GM06990 (cell line): ENCODE data around the gene SLC30A4.

Source experiments
- DNase-seq: peaks from one replicate; pipeline ENCODE4 v3.0.0-alpha.2; 2011; ENCODE audit not compliant: insufficient read length; ENCODE audit errors: extremely low read depth
- H3K27me3 ChIP-seq: replicated peaks from 2 replicates; pipeline ENCODE4 v1.6.0; 2011; ENCODE audit warnings: low read length; ENCODE audit not compliant: control insufficient read depth, insufficient read depth
- H3K36me3 ChIP-seq: 2 replicates; pipeline ENCODE4 v1.5.1; 2011; ENCODE audit warnings: low read length; ENCODE audit not compliant: control insufficient read depth, insufficient read depth
- H3K4me3 ChIP-seq: replicated peaks from 2 replicates; pipeline ENCODE4 v1.5.1; 2011; ENCODE audit warnings: low read depth, mild to moderate bottlenecking, control low read depth, low read length
- CTCF ChIP-seq: IDR thresholded peaks from 2 replicates; pipeline ENCODE4 v1.5.1; 2011; ENCODE audit warnings: low read length, control low read depth, mild to moderate bottlenecking, inconsistent platforms; ENCODE audit not compliant: insufficient read depth, poor library complexity, severe bottlenecking

Gene SLC30A4

GRCh38 chr15:45443645-45444044 lies 78.9 kb downstream of the SLC30A4 start:
- Histone ChIP-seq H3K27me3 (no peaks in the 10 kb centered on the region), H3K36me3 (no peaks in the 10 kb centered on the region), H3K4me3 (no peak overlapping the region)
- TF ChIP-seq CTCF = no peak
- no peak for DNase-seq

GRCh38 chr15:45442507-45443135 lies 79.9 kb downstream of the SLC30A4 start:
- Histone ChIP-seq H3K27me3 (no peaks in the 10 kb centered on the region), H3K36me3 (no peaks in the 10 kb centered on the region), H3K4me3 (no peak overlapping the region)
- no peak for DNase-seq
- no peak for TF ChIP-seq CTCF

DNA sequence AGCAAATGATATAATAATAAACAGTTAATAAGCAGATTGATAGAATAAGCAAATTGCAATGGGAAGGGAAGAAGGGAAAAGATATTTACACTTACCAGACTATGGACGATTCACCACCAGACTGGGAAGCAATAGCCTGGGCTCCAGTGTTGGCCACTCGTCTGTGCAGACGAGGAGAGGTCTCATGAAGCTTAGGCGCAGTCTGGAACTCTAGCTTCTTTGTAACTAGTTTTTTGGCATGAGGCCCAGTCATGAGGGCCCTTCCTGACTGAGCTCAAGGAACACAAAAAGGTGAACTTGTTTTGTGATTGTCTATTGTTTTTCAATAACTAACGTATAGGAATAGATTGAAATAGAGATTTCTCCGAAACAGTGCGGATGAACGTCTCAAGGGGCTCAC lies 80.9 kb downstream of the SLC30A4 start:
- Histone ChIP-seq H3K4me3 (no peak overlapping the region), H3K36me3 (no peaks in the 10 kb centered on the region), H3K27me3 (no peaks in the 10 kb centered on the region)
- no peak for DNase-seq
- TF ChIP-seq CTCF = no peak

DNA sequence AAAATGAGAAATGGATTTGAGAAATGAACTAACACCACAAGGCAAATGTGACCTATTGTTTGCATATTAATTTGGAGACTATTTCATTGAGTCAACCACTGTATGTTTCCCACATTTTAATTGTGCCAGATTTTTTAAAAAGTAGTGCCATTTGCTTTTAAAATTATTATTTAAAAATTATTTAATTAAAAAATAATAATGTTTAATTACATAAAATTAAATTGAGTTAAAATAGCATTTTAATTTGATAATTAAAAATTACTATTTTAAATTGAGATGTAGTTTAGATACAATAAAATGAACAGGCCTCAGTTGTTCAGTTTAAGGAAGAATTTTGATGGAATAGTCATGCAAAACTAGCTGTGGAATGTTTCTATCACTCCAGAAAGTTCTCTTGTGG lies 81.5 kb downstream of the SLC30A4 start:
- Histone ChIP-seq H3K36me3 (no peaks in the 10 kb centered on the region), H3K27me3 (no peaks in the 10 kb centered on the region), H3K4me3 (no peak overlapping the region)
- no peak for TF ChIP-seq CTCF
- DNase-seq = no peak

- no peak for TF ChIP-seq CTCF
- DNase-seq = no peak
- no peak overlapping the region for H3K4me3 ChIP-seq
- no peaks in the 10 kb centered on the region for H3K36me3 ChIP-seq
- H3K27me3 ChIP-seq = no peaks in the 10 kb centered on the region
Observed at GRCh38 chr15:45439521-45440260, 82.9 kb downstream of the SLC30A4 start.
